Activated CD8-positive, alpha-beta T cell treated with anti-CD3 and anti-CD28 coated beads, Interleukin-2, amount 10 ng/mL, durations not matched to agents 7 days and 5 days (primary cell): Measurements from ENCODE around the gene TAS1R2. TPM values are rescaled to one million over a fixed set of nuclear protein-coding genes. Genes with fewer than 3 reads are reported as not detected.

ENCODE experiments used
- ATAC-seq: fragments of 150-1000 bp; cut with Tn5 transposase; one replicate; pipeline ENCODE4 v1.10.0; 2021; ENCODE audit warnings: moderate library complexity
- CTCF ChIA-PET: fragments of 350-600 bp; sonication (Branson Sonifier 250); formaldehyde crosslinking; loops from one replicate; lab custom pipeline; 2021; ENCODE audit warnings: antibody characterized with exemption; lab: Charles Lee
- POLR2A ChIA-PET: fragments of 350-600 bp; sonication (Branson Sonifier 250); formaldehyde crosslinking; loops from one replicate; lab custom pipeline; 2021; ENCODE audit warnings: antibody characterized with exemption; lab: Charles Lee
- DNase-seq: peaks from one replicate; pipeline ENCODE4 v3.0.0-alpha.2; 2020
- H3K27ac Mint-ChIP-seq: one replicate; pipeline ENCODE4 v1.8.0; 2021; ENCODE audit warnings: mild to moderate bottlenecking, mixed read lengths
- H3K27me3 Mint-ChIP-seq: one replicate; pipeline ENCODE4 v1.8.0; 2021; ENCODE audit warnings: low read depth, mixed read lengths
- H3K36me3 Mint-ChIP-seq: one replicate; pipeline ENCODE4 v1.8.0; 2021; ENCODE audit warnings: low read depth, mixed read lengths
- H3K4me1 Mint-ChIP-seq: one replicate; pipeline ENCODE4 v1.8.0; 2021; ENCODE audit warnings: low read depth, mixed read lengths
- H3K4me3 Mint-ChIP-seq: one replicate; pipeline ENCODE4 v1.8.0; 2021; ENCODE audit warnings: mild to moderate bottlenecking, mixed read lengths
- H3K9me3 Mint-ChIP-seq: one replicate; pipeline ENCODE4 v1.8.0; 2022; ENCODE audit warnings: mixed read lengths; ENCODE audit not compliant: insufficient read depth
- total RNA-seq, 2 experiments: library from RNA; stranded (reverse); gene quantifications; one replicate each; pipeline ENCODE4 v1.2.3, GENCODE V29; 2021

TAS1R2 gene
- total RNA-seq, 2 experiments from 2014 or later, result not detected

DNA sequence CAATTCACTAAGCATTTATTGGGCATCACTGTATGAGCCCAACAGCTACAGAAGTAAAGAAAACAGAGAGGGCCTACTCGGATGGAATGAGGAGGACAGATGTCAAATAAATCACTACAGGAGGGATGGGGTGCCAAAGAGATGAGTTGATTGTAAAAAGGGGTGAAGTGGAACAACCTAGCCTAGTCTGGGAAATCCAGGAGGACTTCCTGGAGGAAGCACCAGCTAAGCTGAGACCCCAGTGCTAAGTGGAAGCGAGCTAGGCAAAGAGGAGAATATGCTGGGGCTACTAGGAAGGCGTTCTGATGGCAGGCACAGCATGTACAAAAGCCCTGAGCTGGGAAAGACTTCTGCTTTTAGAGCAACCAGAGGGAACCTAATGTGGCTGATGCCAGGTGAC lies 42.1 kb downstream of the TAS1R2 start:
- peaks cover 32% of the 10 kb centered on the region for H3K27me3 Mint-ChIP-seq
- H3K36me3 Mint-ChIP-seq, result no peaks in the 10 kb centered on the region
- ChIA-PET POLR2A (no interaction called here), CTCF (no interaction called here)
- no peaks in the 10 kb centered on the region for H3K9me3 Mint-ChIP-seq
- DNase-seq (no peak), ATAC-seq (no peak)
- H3K27ac Mint-ChIP-seq, result no peak overlapping the region
- no peak overlapping the region for H3K4me3 Mint-ChIP-seq
- H3K4me1 Mint-ChIP-seq, result no peaks in the 10 kb centered on the region

DNA sequence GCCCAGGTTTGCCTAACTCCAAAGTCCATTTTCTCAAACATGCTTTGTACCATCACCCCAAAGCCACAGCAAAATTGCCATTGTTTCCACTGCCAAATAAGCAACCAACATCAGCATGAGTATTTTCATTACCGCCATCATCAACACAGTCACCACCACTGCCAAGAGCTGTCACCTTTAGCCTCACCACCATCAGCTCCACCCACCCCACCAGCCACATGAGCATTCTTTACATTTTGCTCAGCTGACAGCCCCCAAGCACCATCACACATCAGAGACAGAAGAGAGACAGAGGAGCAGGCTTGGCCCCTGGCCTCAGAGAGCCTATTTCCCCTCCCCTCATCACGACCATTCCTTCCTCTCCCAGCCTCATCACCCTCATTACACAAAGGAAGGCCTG lies 42.7 kb downstream of the TAS1R2 start:
- Mint-ChIP-seq H3K27me3 (peaks cover 32% of the 10 kb centered on the region), H3K9me3 (no peaks in the 10 kb centered on the region), H3K4me1 (no peaks in the 10 kb centered on the region), H3K36me3 (no peaks in the 10 kb centered on the region), H3K27ac (no peak overlapping the region), H3K4me3 (no peak overlapping the region)
- ATAC-seq (no peak), DNase-seq (no peak)
- ChIA-PET POLR2A (no interaction called here), CTCF (no interaction called here)

DNA sequence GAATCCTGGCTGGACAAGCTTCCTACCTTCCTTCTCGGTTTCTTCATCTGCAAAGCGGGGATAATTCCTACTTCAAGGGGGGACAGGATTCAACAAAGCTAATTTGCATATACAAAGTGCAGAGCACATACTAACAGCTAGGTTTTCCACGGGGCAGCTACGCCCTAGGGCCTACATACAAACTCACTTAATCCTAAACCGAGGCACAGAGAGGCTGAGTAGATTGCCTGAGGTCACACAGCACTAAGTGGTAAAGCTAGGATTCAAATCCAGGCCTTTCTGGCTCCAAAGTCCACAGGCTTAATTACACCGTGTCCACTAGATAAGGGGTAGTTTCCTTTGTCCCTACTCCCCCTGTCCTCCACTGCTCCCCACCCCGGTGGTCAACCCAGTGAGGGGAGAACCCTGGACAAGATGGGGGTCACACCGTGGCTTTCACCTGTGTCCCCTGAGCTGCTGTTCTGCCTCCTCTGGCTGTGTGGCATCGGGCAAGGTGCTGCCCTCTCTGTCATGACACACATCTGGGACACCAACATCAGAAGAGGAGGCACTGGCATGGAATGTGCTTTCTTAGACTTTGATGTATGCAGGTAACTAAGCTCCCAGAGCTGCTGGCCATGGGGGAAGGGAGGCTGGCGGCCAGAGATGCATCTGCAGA lies 44.5 kb downstream of the TAS1R2 start:
- Mint-ChIP-seq H3K4me1 (no peaks in the 10 kb centered on the region), H3K9me3 (no peaks in the 10 kb centered on the region), H3K36me3 (no peaks in the 10 kb centered on the region), H3K4me3 (no peak overlapping the region), H3K27me3 (peaks cover 31% of the 10 kb centered on the region), H3K27ac (no peak overlapping the region)
- DNase-seq (no peak), ATAC-seq (no peak)
- ChIA-PET CTCF (no interaction called here), POLR2A (no interaction called here)

DNA sequence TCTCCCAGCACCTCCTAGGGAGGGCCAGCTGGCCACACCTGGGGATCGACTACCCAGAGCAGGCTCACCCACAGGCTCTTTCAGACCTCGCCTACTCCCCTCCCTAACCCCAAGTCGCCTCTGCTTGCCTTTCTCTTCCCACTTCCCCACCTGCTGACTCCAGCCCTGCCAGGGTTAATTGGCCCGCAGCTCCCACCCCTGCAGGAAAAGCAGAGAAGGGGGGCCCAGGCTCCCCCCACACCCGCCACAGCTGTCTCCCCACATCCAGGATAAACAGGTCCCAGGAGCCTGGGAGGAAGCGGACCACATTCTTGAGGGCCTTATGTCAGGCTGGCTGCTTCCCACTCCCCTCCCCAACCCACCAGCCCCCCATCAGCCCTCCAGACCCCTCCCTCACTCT lies 45.0 kb downstream of the TAS1R2 start:
- Mint-ChIP-seq H3K9me3 (no peaks in the 10 kb centered on the region), H3K27me3 (peaks cover 29% of the 10 kb centered on the region), H3K4me1 (no peaks in the 10 kb centered on the region), H3K27ac (no peak overlapping the region), H3K36me3 (no peaks in the 10 kb centered on the region), H3K4me3 (no peak overlapping the region)
- DNase-seq (no peak), ATAC-seq (no peak)
- ChIA-PET CTCF (no interaction called here), POLR2A (no interaction called here)

DNA sequence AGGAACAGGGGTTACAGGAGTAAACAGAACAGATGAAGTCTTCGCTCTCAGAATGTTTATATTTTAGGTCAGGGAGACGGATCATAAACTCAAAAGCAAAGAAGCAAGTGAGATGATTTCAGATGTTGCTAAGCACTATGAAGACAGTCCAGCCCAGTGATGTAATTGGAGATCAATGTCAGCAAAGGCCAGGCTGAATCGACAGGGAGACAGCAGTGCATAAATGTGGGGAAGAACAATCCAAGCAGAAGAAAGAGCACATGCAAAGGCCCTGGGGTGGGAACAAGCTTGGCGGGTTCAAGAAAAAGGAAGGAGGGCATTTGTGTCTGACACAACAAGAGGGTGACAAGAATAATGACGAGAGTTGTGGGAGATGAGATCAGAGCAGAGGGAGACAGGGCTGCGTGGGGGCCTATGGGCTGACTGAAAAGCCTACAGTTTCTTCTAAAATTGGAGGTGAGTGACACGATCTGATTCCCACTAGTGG lies 47.0 kb downstream of the TAS1R2 start:
- no peaks in the 10 kb centered on the region for H3K9me3 Mint-ChIP-seq
- ChIA-PET POLR2A (no interaction called here), CTCF (no interaction called here)
- no peak overlapping the region for H3K4me3 Mint-ChIP-seq
- DNase-seq, result no peak
- H3K27me3 Mint-ChIP-seq, result peaks cover 20% of the 10 kb centered on the region
- H3K27ac Mint-ChIP-seq, result no peak overlapping the region
- no peaks in the 10 kb centered on the region for H3K4me1 Mint-ChIP-seq
- ATAC-seq, result no peak
- no peaks in the 10 kb centered on the region for H3K36me3 Mint-ChIP-seq

DNA sequence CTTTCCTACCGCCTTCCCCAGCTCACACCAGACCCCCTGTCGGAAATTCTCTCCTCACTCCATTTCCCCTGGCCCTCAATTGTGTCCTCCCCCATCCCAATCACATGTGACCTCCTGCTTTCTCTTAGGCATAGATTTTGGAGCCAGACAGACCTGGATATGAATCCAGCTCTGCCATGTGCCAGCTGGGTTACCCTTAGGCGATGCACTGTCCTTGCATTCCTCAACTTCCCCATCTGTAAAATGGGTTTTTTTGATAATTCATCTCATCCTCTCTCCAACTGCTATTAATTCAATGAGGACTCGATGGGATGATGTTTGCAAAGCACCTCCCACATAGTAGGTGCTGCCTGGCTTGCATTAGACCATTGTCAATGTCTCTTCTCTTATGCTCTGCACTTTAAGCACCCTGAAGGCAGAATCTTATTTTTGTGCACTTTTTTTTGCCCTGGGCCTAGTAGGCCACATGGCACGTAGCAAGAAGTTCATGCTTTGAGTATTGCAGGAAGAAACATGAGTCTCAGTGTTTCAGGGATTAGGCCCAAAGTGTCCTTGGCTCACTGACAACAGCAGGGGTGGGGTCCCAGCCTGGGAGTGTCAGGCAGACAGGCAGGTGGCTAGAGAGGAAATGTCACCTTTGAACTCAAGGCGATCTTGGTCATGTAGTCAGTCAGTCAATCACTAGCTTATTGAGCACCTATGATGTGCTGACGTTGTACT lies 47.6 kb downstream of the TAS1R2 start:
- Mint-ChIP-seq H3K4me1 (no peaks in the 10 kb centered on the region), H3K27ac (no peak overlapping the region), H3K36me3 (no peaks in the 10 kb centered on the region), H3K4me3 (no peak overlapping the region), H3K27me3 (peaks cover 14% of the 10 kb centered on the region), H3K9me3 (no peaks in the 10 kb centered on the region)
- ATAC-seq, result no peak
- CTCF ChIA-PET, result interaction anchor here (1.1 kb wide), 1 partner anchor 214 kb away, joined by 3 read pairs; no protein-coding TSS in a partner anchor
- DNase-seq, result no peak
- POLR2A ChIA-PET, result no interaction called here

DNA sequence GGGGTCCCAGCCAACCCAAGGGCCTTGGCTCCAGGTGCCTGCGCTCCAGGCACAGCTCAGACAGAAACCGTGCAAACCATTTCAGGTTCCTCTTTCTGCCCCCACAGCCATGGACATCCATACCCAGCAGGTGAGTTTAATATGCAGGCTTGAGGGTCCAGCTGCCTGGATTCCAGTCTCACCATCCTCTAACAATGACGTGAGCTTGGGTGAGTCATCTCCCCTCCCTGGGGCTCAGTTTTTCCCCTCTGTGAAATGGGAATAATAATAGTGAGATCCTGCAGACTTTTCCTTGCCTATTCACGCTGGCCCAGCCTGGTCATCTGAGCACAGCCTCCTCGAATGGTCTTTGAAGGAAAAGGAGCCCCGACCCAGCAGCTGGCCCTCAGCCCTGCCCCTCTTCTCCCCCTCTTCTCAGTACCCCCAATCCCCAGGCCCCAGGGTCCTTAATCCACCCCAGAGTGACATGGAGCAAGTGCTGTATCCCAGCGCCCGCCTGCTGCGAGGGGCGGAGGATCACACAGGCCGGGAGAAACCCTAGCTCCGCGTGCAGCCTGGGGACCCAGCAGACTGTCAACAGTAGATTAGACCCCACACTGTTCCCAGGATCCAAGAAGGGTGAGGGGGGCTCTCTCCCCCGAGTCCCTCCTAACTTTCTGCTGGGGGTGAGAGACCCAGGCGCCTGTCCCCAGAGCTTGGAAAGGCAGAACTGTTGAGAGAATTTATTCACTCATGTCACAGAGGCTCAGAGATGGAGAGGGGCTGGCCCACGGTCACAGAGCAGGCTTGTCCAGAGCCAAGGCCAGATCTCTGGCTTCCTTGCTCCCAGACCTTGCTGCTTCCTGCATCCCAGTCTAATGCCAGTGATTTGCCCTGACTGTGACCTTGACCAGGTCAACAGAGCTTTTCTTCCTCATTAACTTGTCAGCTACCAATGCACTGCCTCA lies 49.2 kb downstream of the TAS1R2 start:
- no peak overlapping the region for H3K27ac Mint-ChIP-seq
- ChIA-PET CTCF (interaction anchor here (1.1 to 1.2 kb wide), 2 partner anchors 12 to 212 kb away, joined by 3 read pairs; no protein-coding TSS in a partner anchor), POLR2A (no interaction called here)
- H3K36me3 Mint-ChIP-seq, result no peaks in the 10 kb centered on the region
- no peak for ATAC-seq
- no peaks in the 10 kb centered on the region for H3K9me3 Mint-ChIP-seq
- no peak overlapping the region for H3K4me3 Mint-ChIP-seq
- H3K4me1 Mint-ChIP-seq, result no peaks in the 10 kb centered on the region
- H3K27me3 Mint-ChIP-seq, result peaks cover 5% of the 10 kb centered on the region
- no peak for DNase-seq

DNA sequence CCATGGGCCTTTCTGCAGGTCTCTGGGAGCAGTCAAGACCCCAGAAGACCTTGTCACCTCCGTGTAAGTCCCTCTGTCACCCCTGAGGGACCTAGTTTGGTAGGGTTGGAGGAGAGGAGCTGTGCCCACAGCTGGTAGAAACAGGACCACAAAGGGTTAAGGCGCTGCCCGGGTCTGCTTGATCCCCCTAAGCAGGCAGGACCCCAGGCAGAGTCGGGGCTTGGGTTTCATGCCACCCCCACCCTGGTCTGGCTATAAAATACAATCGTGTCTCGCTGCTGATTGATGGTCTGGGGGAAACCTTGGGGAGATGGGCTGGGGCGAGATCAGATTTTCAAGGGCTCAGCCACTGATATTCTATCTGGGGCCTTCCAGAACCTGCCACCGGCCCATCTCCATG lies 50.9 kb downstream of the TAS1R2 start:
- ChIA-PET CTCF (no interaction called here), POLR2A (no interaction called here)
- no peak overlapping the region for H3K4me3 Mint-ChIP-seq
- ATAC-seq, result no peak
- no peaks in the 10 kb centered on the region for H3K9me3 Mint-ChIP-seq
- H3K36me3 Mint-ChIP-seq, result no peaks in the 10 kb centered on the region
- H3K27ac Mint-ChIP-seq, result no peak overlapping the region
- peaks cover 5% of the 10 kb centered on the region for H3K27me3 Mint-ChIP-seq
- no peak for DNase-seq
- H3K4me1 Mint-ChIP-seq, result no peaks in the 10 kb centered on the region

DNA sequence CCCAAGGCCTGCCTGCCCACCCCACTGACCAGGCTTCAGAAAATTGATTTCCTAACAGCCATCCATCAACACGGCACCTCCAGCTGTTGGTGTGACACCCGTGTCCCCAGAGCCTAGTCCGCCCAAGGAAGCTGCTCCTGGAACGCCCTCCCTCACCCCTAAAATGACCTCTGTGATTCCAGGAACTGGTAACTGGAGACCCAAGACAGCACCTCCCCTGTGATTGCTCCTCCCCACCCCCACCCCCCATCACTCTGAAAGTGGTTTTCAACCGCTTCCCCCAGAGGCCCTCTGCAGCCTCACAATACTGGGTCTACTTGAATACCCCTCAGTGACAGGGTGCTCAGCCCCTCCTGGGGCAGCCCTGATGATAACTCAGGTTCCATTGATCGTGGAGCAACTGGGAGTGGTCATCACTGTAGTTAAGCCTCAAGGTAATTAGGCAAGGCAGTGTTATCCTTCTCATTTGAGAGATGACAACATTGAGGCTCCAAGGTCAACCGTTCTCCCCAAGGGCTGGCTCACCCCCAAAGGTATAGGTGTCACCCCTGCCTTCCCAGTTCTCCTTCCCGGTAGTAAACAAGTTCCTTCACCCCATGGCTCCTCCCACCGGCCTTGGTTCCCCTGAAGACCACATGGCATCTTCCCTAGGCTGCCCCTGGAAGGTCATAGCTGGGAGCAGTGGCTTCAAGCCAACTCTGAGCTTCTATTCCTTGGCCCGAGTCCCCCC lies 52.0 kb downstream of the TAS1R2 start:
- peaks cover 5% of the 10 kb centered on the region for H3K27me3 Mint-ChIP-seq
- ATAC-seq (no peak), DNase-seq (no peak)
- ChIA-PET CTCF (no interaction called here), POLR2A (no interaction called here)
- no peak overlapping the region for H3K27ac Mint-ChIP-seq
- no peaks in the 10 kb centered on the region for H3K4me1 Mint-ChIP-seq
- no peaks in the 10 kb centered on the region for H3K36me3 Mint-ChIP-seq
- no peaks in the 10 kb centered on the region for H3K9me3 Mint-ChIP-seq
- H3K4me3 Mint-ChIP-seq, result no peak overlapping the region

DNA sequence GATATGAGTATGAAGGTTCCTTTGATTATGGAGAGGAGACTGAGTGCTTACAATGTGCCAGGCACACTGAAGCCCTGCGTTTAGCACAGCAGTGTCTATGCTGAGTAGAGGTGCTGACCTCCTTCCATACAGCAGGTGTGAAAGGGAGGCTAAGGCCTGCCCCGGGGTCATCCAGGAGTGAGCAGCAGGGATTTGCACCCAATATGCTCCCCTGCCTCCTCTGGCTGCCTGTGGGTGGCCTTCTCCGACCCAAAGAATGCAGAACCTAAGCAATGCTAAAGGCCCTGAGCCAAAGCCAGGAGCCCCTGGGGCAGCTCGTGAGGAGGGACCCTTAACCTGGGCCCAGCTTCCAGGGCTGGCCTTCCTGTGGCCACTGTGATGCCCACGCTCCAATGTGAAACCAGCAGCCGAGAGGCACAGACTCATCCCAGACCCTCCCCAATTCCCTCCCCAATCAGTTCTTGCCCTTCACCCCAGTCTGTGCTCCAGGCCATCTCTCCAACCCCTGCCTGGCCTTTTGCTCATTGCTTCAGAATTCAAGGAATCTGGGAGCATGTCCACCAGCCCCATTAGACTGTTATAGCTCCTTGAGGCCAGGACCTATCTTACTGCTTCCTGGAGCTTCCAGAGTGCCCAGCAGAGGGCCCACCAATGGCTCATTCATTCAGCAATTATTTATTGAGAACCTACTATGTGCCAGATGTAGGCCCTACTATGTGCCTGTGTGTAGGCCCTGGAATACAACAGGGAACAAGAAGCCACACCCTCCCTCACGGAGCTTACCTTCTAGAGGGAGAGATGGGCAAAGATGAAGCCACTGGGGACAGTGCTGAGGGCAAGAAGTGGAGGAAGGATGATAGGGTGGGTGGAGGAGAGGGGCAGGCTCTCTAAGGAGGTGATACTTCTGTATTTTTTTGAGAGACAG lies 53.3 kb downstream of the TAS1R2 start:
- Mint-ChIP-seq H3K4me3 (no peak overlapping the region), H3K9me3 (no peaks in the 10 kb centered on the region), H3K27ac (no peak overlapping the region), H3K4me1 (no peaks in the 10 kb centered on the region), H3K36me3 (no peaks in the 10 kb centered on the region), H3K27me3 (peaks cover 3% of the 10 kb centered on the region)
- DNase-seq (no peak), ATAC-seq (no peak)
- ChIA-PET CTCF (interaction anchor here (1.4 kb wide), 1 partner anchor 15 kb away, joined by 3 read pairs; no protein-coding TSS in a partner anchor), POLR2A (no interaction called here)
